ENCODE measurements around the gene ZNF282. TPM values are rescaled to one million over a fixed set of nuclear protein-coding genes. Genes with fewer than 3 reads are reported as not detected.
"Not testable (repeated sequence)": the region's sequence is repeated elsewhere in the genome, so short reads cannot be mapped to it uniquely, and the experiment has no call there.

Gene ZNF282
- total RNA-seq, 1 donor from 2014 or later: 31.9 TPM

- intact Hi-C loops (cut with micrococcal nuclease): no loop called here
Measured at GRCh38 chr7:149223176-149223575, 27.8 kb downstream of the ZNF282 start.

- intact Hi-C loops (cut with micrococcal nuclease): no loop called here
Measured at GRCh38 chr7:149223761-149224160, 28.4 kb downstream of the ZNF282 start.

- intact Hi-C loops (cut with micrococcal nuclease): no loop called here
Measured at GRCh38 chr7:149224352-149224751, 29.0 kb downstream of the ZNF282 start.

- intact Hi-C loops (cut with micrococcal nuclease): no loop called here
Measured at GRCh38 chr7:149225106-149225505, 29.8 kb downstream of the ZNF282 start.

- intact Hi-C loops (cut with micrococcal nuclease): no loop called here
Measured at GRCh38 chr7:149225656-149226055, 30.3 kb downstream of the ZNF282 start.

GRCh38 chr7:149226366-149226765, 31.0 kb downstream of the ZNF282 start:
- intact Hi-C loops (cut with micrococcal nuclease): not testable (repeated sequence)

- intact Hi-C loops (cut with micrococcal nuclease): no loop called here
Measured at GRCh38 chr7:149226840-149227494, 31.6 kb downstream of the ZNF282 start.

GRCh38 chr7:149228831-149229471, 33.6 kb downstream of the ZNF282 start:
- intact Hi-C loops (cut with micrococcal nuclease): no loop called here

- intact Hi-C loops (cut with micrococcal nuclease): no loop called here
Measured at GRCh38 chr7:149229526-149229925, 34.2 kb downstream of the ZNF282 start.

GRCh38 chr7:149232362-149232761, 37.0 kb downstream of the ZNF282 start:
- intact Hi-C loops (cut with micrococcal nuclease): no loop called here

GRCh38 chr7:149233655-149234204, 38.4 kb downstream of the ZNF282 start:
- intact Hi-C loops (cut with micrococcal nuclease): not testable (repeated sequence)

GRCh38 chr7:149237502-149237901, 42.2 kb downstream of the ZNF282 start:
- intact Hi-C loops (cut with micrococcal nuclease): no loop called here

GRCh38 chr7:149238051-149238450, 42.7 kb downstream of the ZNF282 start:
- intact Hi-C loops (cut with micrococcal nuclease): loop anchor here (2.0 kb wide), 2 partner anchors 41 to 387 kb away; no protein-coding TSS in a partner anchor

GRCh38 chr7:149239345-149240143, 44.2 kb downstream of the ZNF282 start, which contains the start of gene ZNF212:
Gene ZNF212 (plus strand): TSS chr7:149239651. CDS start chr7:149239779, 128 bp downstream.
- intact Hi-C loops (cut with micrococcal nuclease): loop anchor here (1.0 to 2.0 kb wide), 8 partner anchors 23 to 385 kb away; partner anchors contain the start of genes ZNF398, ZNF425, ZNF746 and ZNF783

- intact Hi-C loops (cut with micrococcal nuclease): no loop called here
Measured at GRCh38 chr7:149240637-149241036, 45.3 kb downstream of the ZNF282 start.

GRCh38 chr7:149241696-149242095, 46.4 kb downstream of the ZNF282 start:
- intact Hi-C loops (cut with micrococcal nuclease): no loop called here

- intact Hi-C loops (cut with micrococcal nuclease): no loop called here
Measured at GRCh38 chr7:149245244-149245643, 49.9 kb downstream of the ZNF282 start.

- intact Hi-C loops (cut with micrococcal nuclease): no loop called here
Measured at GRCh38 chr7:149245744-149246143, 50.4 kb downstream of the ZNF282 start.

- intact Hi-C loops (cut with micrococcal nuclease): no loop called here
Measured at GRCh38 chr7:149248777-149249176, 53.4 kb downstream of the ZNF282 start.

- intact Hi-C loops (cut with micrococcal nuclease): not testable (repeated sequence)
Measured at GRCh38 chr7:149250151-149250550, 54.8 kb downstream of the ZNF282 start.

GRCh38 chr7:149251518-149251917, 56.2 kb downstream of the ZNF282 start:
- intact Hi-C loops (cut with micrococcal nuclease): not testable (repeated sequence)

GRCh38 chr7:149252378-149252777, 57.0 kb downstream of the ZNF282 start:
- intact Hi-C loops (cut with micrococcal nuclease): no loop called here

All from T-helper 2 cell treated with Interferon-gamma antibody and Interleukin-4, amounts not matched to agents 100 ng/mL and 5 ng/mL, for 36 hours (primary cell).